Hepatocyte (in vitro differentiated cells): ENCODE data around the gene ANKRD12.

Experiments used
- CTCF ChIP-seq: fragments of 200-600 bp; sonication (generic); IDR thresholded peaks from 2 replicates; pipeline ENCODE4 v1.5.1; 2016; ENCODE audit warnings: antibody characterized with exemption, mild to moderate bottlenecking; ENCODE audit not compliant: poor library complexity
- EZH2 ChIP-seq: fragments of 200-600 bp; sonication (generic); IDR thresholded peaks from 2 replicates; pipeline ENCODE4 v1.6.1; 2016; ENCODE audit warnings: antibody characterized with exemption, mild to moderate bottlenecking, borderline replicate concordance
- EZH2phosphoT487 ChIP-seq: fragments of 200-600 bp; sonication (generic); IDR thresholded peaks from one replicate; pipeline ENCODE4 v1.6.1; 2018; ENCODE audit warnings: antibody characterized with exemption, mild to moderate bottlenecking, low read depth, moderate library complexity; ENCODE audit not compliant: unreplicated experiment, severe bottlenecking

GRCh38 chr18:9135081-9135911, 1.3 kb upstream of the ANKRD12 start:
- TF ChIP-seq CTCF (no peak), EZH2 (no peak), EZH2phosphoT487 (no peak)
